HG02642 (cell line): ENCODE results near the gene RRH.

ENCODE experiments used
- ATAC-seq: cut with Tn5 transposase; IDR thresholded peaks from one replicate; pipeline ENCODE4 v1.9.1; 2021; ENCODE audit warnings: mild to moderate bottlenecking; ENCODE audit not compliant: unreplicated experiment, poor library complexity

The RRH gene

DNA sequence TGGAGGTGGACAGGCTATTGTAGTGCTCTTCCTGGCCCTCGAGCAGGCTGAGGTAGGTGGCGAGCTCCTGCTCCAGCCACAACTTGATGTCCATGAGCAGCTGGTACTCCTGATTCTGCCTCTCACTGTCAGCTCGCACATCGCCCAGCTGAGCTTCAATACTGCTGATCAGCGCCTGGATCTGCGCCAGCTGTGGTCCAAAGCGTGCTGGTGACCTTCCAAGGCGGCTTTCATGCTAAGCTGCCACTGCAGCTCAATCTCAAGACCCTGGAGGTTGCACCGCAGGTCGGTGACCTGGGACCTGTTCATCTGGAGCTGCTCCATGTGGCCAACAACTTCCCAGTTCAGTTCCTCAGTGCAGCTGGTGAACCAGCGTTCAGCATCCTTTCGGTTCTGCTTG, 51.3 kb downstream of the RRH start:
- ATAC-seq: no peak

DNA sequence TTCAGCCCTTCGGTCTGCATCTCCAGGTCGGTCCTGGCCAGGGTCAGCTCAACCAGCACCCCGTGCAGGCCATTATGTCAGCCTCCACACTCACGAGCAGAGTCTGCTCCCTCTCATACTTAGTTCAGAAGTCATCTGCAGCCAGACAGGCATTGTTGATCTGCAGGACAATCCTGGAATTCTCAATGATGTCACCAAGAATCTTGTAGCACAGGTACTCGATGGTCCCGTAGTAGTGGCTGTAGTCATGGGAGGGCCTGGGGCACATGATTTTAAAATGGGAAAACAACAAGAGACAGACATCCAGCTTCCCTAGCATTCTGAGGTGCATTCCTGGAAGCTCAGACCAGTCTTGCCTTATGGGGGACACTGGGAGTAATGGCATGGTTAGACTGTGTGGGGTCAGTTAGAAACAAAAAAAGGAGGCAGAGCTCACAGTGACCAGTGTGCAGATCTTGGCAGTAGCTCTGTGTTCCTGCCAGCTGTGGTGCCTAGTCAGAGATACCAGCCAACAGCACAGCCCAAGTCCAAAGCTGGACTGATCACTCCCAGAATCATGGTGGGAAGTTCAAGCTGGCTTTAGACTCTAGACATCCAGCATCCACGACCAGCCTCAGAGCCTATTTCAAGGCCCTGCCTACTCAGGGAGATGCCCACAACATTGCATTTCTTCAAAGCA, 52.0 kb downstream of the RRH start:
- ATAC-seq: no peak

DNA sequence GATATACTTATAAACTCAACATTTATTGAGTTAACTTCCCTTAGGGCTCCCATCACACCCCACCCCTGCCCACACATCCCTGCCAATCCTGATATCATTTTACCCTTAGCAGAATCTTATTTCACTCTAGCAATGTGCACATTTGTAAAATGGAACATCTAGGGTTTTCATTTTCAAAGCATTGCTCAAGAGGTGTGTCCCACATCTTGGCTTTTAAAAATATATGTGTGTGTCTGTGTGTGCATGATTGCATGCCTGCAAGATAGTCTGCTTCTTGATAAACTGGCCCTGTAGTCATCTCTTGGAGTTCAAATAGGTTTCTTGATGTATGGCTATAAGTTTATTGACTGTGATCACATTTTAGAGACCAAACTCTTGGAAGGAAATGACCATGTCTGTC, 58.5 kb downstream of the RRH start:
- no peak for ATAC-seq

DNA sequence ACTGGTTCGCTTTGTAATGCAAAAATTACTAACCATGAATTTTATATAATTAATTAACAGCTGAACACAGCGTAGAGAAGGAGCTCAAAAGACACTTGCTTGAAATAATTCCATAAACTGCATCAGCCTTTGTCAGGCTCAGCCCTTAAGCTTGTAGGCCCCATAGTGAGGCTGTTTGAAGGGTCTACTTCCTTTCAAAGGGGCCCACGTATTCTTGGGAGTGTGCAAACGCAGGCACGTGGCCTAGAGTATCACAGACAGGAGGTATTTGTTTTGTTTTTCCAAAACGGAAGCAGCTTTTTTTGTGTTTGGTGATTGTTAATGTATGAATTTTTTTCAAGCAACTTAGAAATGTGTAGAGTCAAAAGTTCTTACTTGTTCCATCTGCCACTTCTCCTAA, 59.3 kb downstream of the RRH start:
- ATAC-seq: no peak

DNA sequence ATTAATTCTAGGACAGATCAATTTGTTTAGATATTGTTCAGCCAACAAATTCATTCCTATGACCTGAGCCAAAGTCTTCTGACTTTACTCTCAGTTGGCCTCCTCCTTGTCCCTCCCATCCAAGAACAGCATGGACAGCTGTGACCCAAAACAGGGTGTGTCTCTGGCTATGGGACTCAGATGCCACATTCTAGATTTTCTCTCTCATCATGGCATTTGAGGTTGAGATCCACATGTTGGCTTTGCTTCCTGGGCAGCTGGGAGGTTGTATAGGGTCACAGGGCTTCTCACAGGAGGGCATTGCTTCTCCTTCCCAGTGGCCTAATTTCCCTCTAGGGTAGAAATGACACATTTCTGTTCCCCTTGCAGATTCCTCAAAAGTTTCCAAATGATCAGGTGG, 62.3 kb downstream of the RRH start:
- no peak for ATAC-seq
